Large intestine (tissue), 3 donors: ENCODE results near the gene OR52B6. TPM values are rescaled to one million over a fixed set of nuclear protein-coding genes. Genes with fewer than 3 reads are reported as not detected.
"Not testable (repeated sequence)": the region's sequence is repeated elsewhere in the genome, so short reads cannot be mapped to it uniquely, and the experiment has no call there.

ENCODE experiments used
- DNase-seq, 2 donors: peaks; one replicate each; pipeline versions ENCODE4 v3.0.0 to v3.0.0-alpha.2; 2013
- H3K27ac ChIP-seq: one replicate; pipeline ENCODE4 v1.5.1; 2013; ENCODE audit warnings: low read length
- H3K27me3 ChIP-seq: 2 replicates; pipeline ENCODE4 v1.6.1; 2013; ENCODE audit warnings: low read length; ENCODE audit not compliant: control insufficient read depth, insufficient read depth
- H3K36me3 ChIP-seq: 2 replicates; pipeline ENCODE4 v1.6.1; 2013; ENCODE audit warnings: low read length; ENCODE audit not compliant: control insufficient read depth, insufficient read depth
- H3K4me1 ChIP-seq: one replicate; pipeline ENCODE4 v1.6.1; 2013; ENCODE audit warnings: low read length; ENCODE audit not compliant: control insufficient read depth, insufficient read depth
- H3K4me3 ChIP-seq: one replicate; pipeline ENCODE4 v1.5.1; 2013; ENCODE audit warnings: low read length
- H3K9me3 ChIP-seq: one replicate; pipeline ENCODE4 v1.6.1; 2013; ENCODE audit warnings: mild to moderate bottlenecking, low read depth, low read length, moderate library complexity; ENCODE audit not compliant: control insufficient read depth
- WGBS: methylation state at CpG from one replicate; pipeline ENCODE4 v1.1.5; 2013; ENCODE audit warnings: low lambda C conversion rate; ENCODE audit not compliant: insufficient coverage; 5-methylcytosine and 5-hydroxymethylcytosine counted together
- polyA plus RNA-seq: library from polyadenylated mRNA; unstranded; fragments of 120-200 nt; gene quantifications from one replicate; pipeline ENCODE4 v1.2.1, GENCODE V29; 2013

The OR52B6 gene
- polyA plus RNA-seq, 1 donor = not detected

DNA sequence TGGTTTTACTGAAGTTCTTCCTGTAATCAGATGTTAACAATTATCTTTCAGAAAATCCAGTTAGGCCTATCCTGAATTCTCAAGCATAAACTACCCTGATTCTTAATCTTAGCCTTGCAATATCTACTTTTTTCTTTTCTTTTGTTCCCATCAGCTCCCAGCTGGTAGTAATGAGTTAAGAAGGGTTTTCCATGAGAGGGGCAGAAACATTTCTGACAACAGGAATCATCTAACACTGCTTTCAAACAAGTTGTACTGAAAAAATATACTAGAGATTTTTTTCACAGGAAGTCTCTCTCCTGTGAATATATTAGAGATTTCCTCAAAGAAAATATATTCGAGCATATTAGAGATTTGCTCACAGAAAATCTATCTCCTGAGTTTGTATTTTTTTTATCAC lies 12.5 kb downstream of the OR52B6 start:
- no CpG with 5 or more reads among the region's 1 CpG for WGBS
- Histone ChIP-seq H3K27ac (no peak overlapping the region), H3K9me3 (no peaks in the 10 kb centered on the region), H3K36me3 (no peaks in the 10 kb centered on the region), H3K27me3 (no peaks in the 10 kb centered on the region), H3K4me3 (no peak overlapping the region), H3K4me1 (peaks cover 4% of the 10 kb centered on the region)
- no peak for DNase-seq

- Histone ChIP-seq H3K36me3 (no peaks in the 10 kb centered on the region), H3K4me3 (peak within 1 kb of the TSS; percentile 42), H3K4me1 (peaks cover 4% of the 10 kb centered on the region), H3K27ac (no peak within 1 kb of the TSS), H3K9me3 (no peaks in the 10 kb centered on the region), H3K27me3 (no peaks in the 10 kb centered on the region)
- 0% methylated on average over 1 of the region's 20 CpGs for WGBS
- DNase-seq = peak; percentile 43 to 79
Observed at GRCh38 chr11:5596607-5597201, 16.0 kb downstream of the OR52B6 start, which contains the start of gene TRIM6. Gene TRIM6 (plus strand): TSS chr11:5596637. CDS start chr11:5596898, 261 bp downstream.

DNA sequence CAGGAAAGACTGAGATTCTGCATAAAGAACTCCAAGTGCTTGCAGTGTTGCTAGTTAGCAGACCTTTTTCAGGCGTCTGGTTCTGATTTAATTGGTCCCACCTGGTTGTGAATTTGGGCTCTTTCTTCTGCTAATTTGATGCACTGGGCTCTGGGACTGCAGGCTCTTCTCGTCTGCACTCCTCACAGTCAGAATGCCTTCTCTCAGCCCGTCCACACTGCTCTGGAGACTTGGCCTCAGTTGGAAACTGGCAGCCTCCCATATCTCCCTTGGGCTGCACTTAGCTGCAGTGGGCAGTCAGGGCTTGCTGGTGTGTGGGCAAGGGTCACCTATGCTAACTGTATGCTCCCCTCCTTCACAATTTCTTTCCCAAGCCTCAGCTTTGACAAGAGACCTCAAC lies 17.3 kb downstream of the OR52B6 start:
- no peak overlapping the region for H3K27ac ChIP-seq
- no peak overlapping the region for H3K4me3 ChIP-seq
- DNase-seq = no peak
- WGBS = no CpG with 5 or more reads among the region's 3 CpGs
- H3K9me3 ChIP-seq = no peaks in the 10 kb centered on the region
- H3K27me3 ChIP-seq = no peaks in the 10 kb centered on the region
- H3K4me1 ChIP-seq = peaks cover 4% of the 10 kb centered on the region
- H3K36me3 ChIP-seq = no peaks in the 10 kb centered on the region

GRCh38 chr11:5600374-5600851 lies 19.7 kb downstream of the OR52B6 start:
- H3K9me3 ChIP-seq = no peaks in the 10 kb centered on the region
- WGBS = no CpG with 5 or more reads among the region's 9 CpGs
- H3K4me3 ChIP-seq = no peak overlapping the region
- H3K27me3 ChIP-seq = no peaks in the 10 kb centered on the region
- no peaks in the 10 kb centered on the region for H3K36me3 ChIP-seq
- no peak overlapping the region for H3K27ac ChIP-seq
- peak; percentile 60 to 76 for DNase-seq
- peaks cover 4% of the 10 kb centered on the region for H3K4me1 ChIP-seq

DNA sequence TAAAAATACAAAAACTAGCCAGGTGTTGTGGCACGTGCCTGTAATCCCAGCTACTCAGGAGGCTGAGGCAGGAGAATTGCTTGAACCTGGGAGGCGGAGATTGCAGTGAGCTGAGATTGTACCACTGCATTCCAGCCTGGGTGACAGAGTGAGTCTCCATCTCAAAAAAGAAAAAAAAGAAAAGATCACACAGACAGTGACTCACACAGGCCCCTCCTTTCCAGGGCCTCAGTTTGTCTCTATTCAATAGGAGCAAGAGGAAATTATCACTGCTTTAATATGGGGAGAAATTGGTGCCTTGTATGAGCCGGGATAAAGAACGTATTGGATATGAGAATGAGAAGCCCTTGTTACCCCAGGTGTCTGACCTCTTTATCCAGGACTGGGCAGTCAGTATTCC lies 22.1 kb downstream of the OR52B6 start:
- not testable (repeated sequence) for H3K36me3 ChIP-seq, H3K27ac ChIP-seq, DNase-seq, H3K27me3 ChIP-seq, H3K4me1 ChIP-seq, H3K9me3 ChIP-seq, H3K4me3 ChIP-seq
- 90% methylated on average over 2 of the region's 4 CpGs for WGBS

- WGBS = no CpG with 5 or more reads among the region's 8 CpGs
- Histone ChIP-seq H3K4me3 (no peak overlapping the region), H3K27me3 (no peaks in the 10 kb centered on the region), H3K36me3 (no peaks in the 10 kb centered on the region), H3K9me3 (no peaks in the 10 kb centered on the region), H3K27ac (no peak overlapping the region), H3K4me1 (no peaks in the 10 kb centered on the region)
- DNase-seq = no peak
Observed at GRCh38 chr11:5603326-5603725, 22.6 kb downstream of the OR52B6 start.

DNA sequence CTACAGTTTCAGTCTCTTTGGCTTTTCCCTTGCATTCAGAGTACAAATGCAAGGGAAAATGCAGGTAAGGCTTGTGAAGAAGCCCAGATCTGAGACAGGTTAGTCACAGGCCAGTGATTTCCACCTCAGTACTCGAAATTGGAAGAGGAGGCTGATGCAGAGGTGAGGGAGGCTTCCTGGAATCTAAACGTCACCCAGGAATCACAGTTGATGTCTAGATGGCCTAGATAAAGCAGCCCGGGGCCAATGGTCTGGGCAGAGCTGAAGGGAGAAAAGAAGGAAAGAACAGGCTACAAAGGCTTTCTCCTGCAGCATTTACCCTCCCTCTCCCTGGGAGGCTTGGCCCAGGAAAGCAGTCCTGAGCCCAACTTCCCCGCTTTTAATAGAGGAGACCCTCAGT lies 24.2 kb downstream of the OR52B6 start:
- no peaks in the 10 kb centered on the region for H3K36me3 ChIP-seq
- no peaks in the 10 kb centered on the region for H3K4me1 ChIP-seq
- no peak for DNase-seq
- no peaks in the 10 kb centered on the region for H3K27me3 ChIP-seq
- H3K27ac ChIP-seq = no peak overlapping the region
- H3K9me3 ChIP-seq = no peaks in the 10 kb centered on the region
- WGBS = no CpG with 5 or more reads among the region's 4 CpGs
- H3K4me3 ChIP-seq = no peak overlapping the region

DNA sequence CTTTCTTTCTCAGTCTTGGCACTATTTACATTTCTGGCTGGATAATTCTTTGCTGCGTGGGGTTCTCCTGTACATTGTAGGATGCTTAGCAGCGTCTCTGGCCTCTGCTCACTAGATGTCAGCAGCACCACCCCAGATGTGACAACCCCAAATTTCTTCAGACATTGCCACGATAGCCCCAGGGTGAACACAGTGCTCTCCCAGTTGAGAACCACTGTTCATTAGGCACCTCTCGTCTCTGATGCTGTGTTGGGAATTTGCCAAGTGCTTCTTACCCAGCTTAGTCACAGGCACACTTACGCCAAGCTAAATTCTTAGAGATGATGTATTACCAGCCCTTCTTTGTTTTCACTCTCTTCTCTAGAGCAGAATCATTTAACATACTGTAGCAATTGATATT lies 25.2 kb downstream of the OR52B6 start:
- DNase-seq = no peak
- WGBS = no CpG with 5 or more reads among the region's 5 CpGs
- Histone ChIP-seq H3K36me3 (peaks cover 5% of the 10 kb centered on the region), H3K4me3 (no peak overlapping the region), H3K9me3 (no peaks in the 10 kb centered on the region), H3K27ac (no peak overlapping the region), H3K27me3 (no peaks in the 10 kb centered on the region), H3K4me1 (no peaks in the 10 kb centered on the region)

GRCh38 chr11:5608808-5609207 lies 28.1 kb downstream of the OR52B6 start:
- peaks cover 5% of the 10 kb centered on the region for H3K36me3 ChIP-seq
- no peaks in the 10 kb centered on the region for H3K9me3 ChIP-seq
- WGBS = no CpG with 5 or more reads among the region's 6 CpGs
- no peak overlapping the region for H3K27ac ChIP-seq
- no peaks in the 10 kb centered on the region for H3K27me3 ChIP-seq
- H3K4me1 ChIP-seq = no peaks in the 10 kb centered on the region
- no peak overlapping the region for H3K4me3 ChIP-seq
- DNase-seq = no peak

GRCh38 chr11:5610446-5610845 lies 29.8 kb downstream of the OR52B6 start:
- Histone ChIP-seq H3K27me3 (no peaks in the 10 kb centered on the region), H3K4me1 (no peaks in the 10 kb centered on the region), H3K27ac (no peak overlapping the region), H3K9me3 (no peaks in the 10 kb centered on the region), H3K4me3 (no peak overlapping the region), H3K36me3 (peaks cover 5% of the 10 kb centered on the region)
- no CpG with 5 or more reads among the region's 5 CpGs for WGBS
- DNase-seq = no peak

- Histone ChIP-seq H3K4me3 (no peak overlapping the region), H3K36me3 (peaks cover 5% of the 10 kb centered on the region), H3K27me3 (no peaks in the 10 kb centered on the region), H3K4me1 (no peaks in the 10 kb centered on the region), H3K9me3 (no peaks in the 10 kb centered on the region), H3K27ac (no peak overlapping the region)
- DNase-seq = no peak
- WGBS = 80% methylated on average over 1 of the region's 11 CpGs
Observed at GRCh38 chr11:5611627-5612026, 30.9 kb downstream of the OR52B6 start.
